Endothelial cell of umbilical vein (primary cell): ENCODE measurements around the gene FKBP14.

Experiments
- CTCF ChIP-seq, 2 donors: IDR thresholded peaks; 1 replicate in 1 of 2; 2 replicates in 1 of 2; pipeline ENCODE4 v1.5.1; 2011; ENCODE audit warnings: low read length in 2 of 2, mild to moderate bottlenecking in 2 of 2, moderate library complexity in 2 of 2, control low read depth in 1 of 2, inconsistent platforms in 1 of 2, low read depth in 1 of 2; ENCODE audit not compliant: insufficient read depth in 1 of 2; ENCODE audit errors: extremely low read depth in 1 of 2
- EZH2 ChIP-seq: IDR thresholded peaks from 2 replicates; pipeline ENCODE4 v1.6.1; 2012; ENCODE audit warnings: borderline replicate concordance, low read depth, mild to moderate bottlenecking, moderate library complexity, low read length, inconsistent platforms; ENCODE audit not compliant: severe bottlenecking
- FOS ChIP-seq: IDR thresholded peaks from 2 replicates; pipeline ENCODE4 v1.6.1; 2011; ENCODE audit warnings: mild to moderate bottlenecking, low read length, moderate library complexity, borderline replicate concordance; ENCODE audit not compliant: insufficient read depth
- GATA2 ChIP-seq: IDR thresholded peaks from 2 replicates; pipeline ENCODE4 v1.7.0; 2011; ENCODE audit warnings: low read depth, mild to moderate bottlenecking, moderate library complexity, mixed read lengths, low read length; ENCODE audit not compliant: insufficient read length, insufficient read depth
- JUN ChIP-seq: IDR thresholded peaks from 2 replicates; pipeline ENCODE4 v1.6.1; 2011; ENCODE audit warnings: borderline replicate concordance, low read depth; ENCODE audit not compliant: insufficient read length, insufficient read depth
- MAX ChIP-seq: IDR thresholded peaks from 2 replicates; pipeline ENCODE4 v1.6.1; 2011; ENCODE audit not compliant: insufficient read depth, insufficient read length
- MYC ChIP-seq: IDR thresholded peaks from one replicate; pipeline ENCODE4 v1.6.1; 2011; ENCODE audit warnings: mild to moderate bottlenecking, low read depth, low read length
- POLR2A ChIP-seq: IDR thresholded peaks from 2 replicates; pipeline ENCODE4 v1.6.1; 2012; ENCODE audit warnings: low read depth, mild to moderate bottlenecking, control low read depth, low read length
- POLR2AphosphoS5 ChIP-seq: IDR thresholded peaks from 2 replicates; pipeline ENCODE4 v1.6.1; 2012; ENCODE audit warnings: low read depth, mild to moderate bottlenecking, control low read depth, low read length, moderate library complexity; ENCODE audit not compliant: insufficient read depth

GRCh38 chr7:30026229-30027064, at the start of gene FKBP14:
- no peak for TF ChIP-seq CTCF (IDR thresholded peaks at IDR 0.05; ENCODE audit: extremely low read depth in 1 of 2, insufficient read depth in 1 of 2, low read depth in 1 of 2, low read length in 2 of 2)
- no peak for TF ChIP-seq MAX
- peak; percentile 79 for TF ChIP-seq POLR2A
- peak; percentile 77 for TF ChIP-seq POLR2AphosphoS5
- TF ChIP-seq EZH2 = no peak
- TF ChIP-seq MYC = no peak
- TF ChIP-seq JUN = no peak
- no peak for TF ChIP-seq GATA2
- TF ChIP-seq FOS = no peak
